HEK293T (cell line): ENCODE data around the gene TEF.
"Not testable (repeated sequence)": the region's sequence is repeated elsewhere in the genome, so short reads cannot be mapped to it uniquely, and the experiment has no call there.

Experiments
- CTCF ChIA-PET: fragments of 350-600 bp; formaldehyde crosslinking; extraction: SDS; loops from one replicate; lab custom pipeline; 2021; ENCODE audit warnings: antibody characterized with exemption, inconsistent platforms; lab: Yijun Ruan, JAX
- POLR2A ChIA-PET: fragments of 350-600 bp; formaldehyde crosslinking; extraction: SDS; loops from one replicate; lab custom pipeline; 2020; ENCODE audit warnings: antibody characterized with exemption, inconsistent platforms; lab: Yijun Ruan, JAX
- DNase-seq: peaks from one replicate; pipeline ENCODE4 v3.0.0; 2012; ENCODE audit warnings: mixed read lengths; ENCODE audit errors: extremely low spot score
- ARNT ChIP-seq: fragments of 450-650 bp; IDR thresholded peaks from 2 replicates; pipeline ENCODE4 v1.6.1; 2017; ENCODE audit warnings: mild to moderate bottlenecking
- BHLHE40 ChIP-seq: fragments of 450-650 bp; IDR thresholded peaks from 2 replicates; pipeline ENCODE4 v1.6.1; 2016; ENCODE audit warnings: mild to moderate bottlenecking, moderate library complexity, borderline replicate concordance
- CTBP1 ChIP-seq: fragments of 450-650 bp; IDR thresholded peaks from 2 replicates; pipeline ENCODE4 v1.6.1; 2016; ENCODE audit warnings: borderline replicate concordance
- ELF4 ChIP-seq: fragments of 450-650 bp; IDR thresholded peaks from 2 replicates; pipeline ENCODE4 v1.6.1; 2017; ENCODE audit warnings: antibody characterized with exemption
- FOXA1 ChIP-seq: fragments of 450-650 bp; IDR thresholded peaks from 2 replicates; pipeline ENCODE4 v1.6.1; 2016; ENCODE audit warnings: mild to moderate bottlenecking
- FOXK2 ChIP-seq: fragments of 450-650 bp; IDR thresholded peaks from 2 replicates; pipeline ENCODE4 v1.6.1; 2016; ENCODE audit warnings: mild to moderate bottlenecking
- FOXM1 ChIP-seq: fragments of 450-650 bp; IDR thresholded peaks from 2 replicates; pipeline ENCODE4 v1.6.1; 2017; ENCODE audit warnings: mild to moderate bottlenecking, borderline replicate concordance
- HDGF ChIP-seq: fragments of 450-650 bp; IDR thresholded peaks from 2 replicates; pipeline ENCODE4 v1.6.1; 2017; ENCODE audit warnings: antibody characterized with exemption, borderline replicate concordance
- L3MBTL2 ChIP-seq: fragments of 450-650 bp; conservative IDR thresholded peaks from 2 replicates; pipeline ENCODE4 v1.6.1; 2016; ENCODE audit warnings: mild to moderate bottlenecking
- LEF1 ChIP-seq: fragments of 450-650 bp; IDR thresholded peaks from 2 replicates; pipeline ENCODE4 v1.6.1; 2017; ENCODE audit warnings: mild to moderate bottlenecking, borderline replicate concordance
- NFRKB ChIP-seq: fragments of 450-650 bp; IDR thresholded peaks from 2 replicates; pipeline ENCODE4 v1.6.1; 2016; ENCODE audit warnings: mild to moderate bottlenecking, moderate library complexity
- SP1 ChIP-seq: fragments of 450-650 bp; IDR thresholded peaks from 2 replicates; pipeline ENCODE4 v1.6.1; 2017
- SUZ12 ChIP-seq: fragments of 450-650 bp; IDR thresholded peaks from 2 replicates; pipeline ENCODE4 v1.6.1; 2016; ENCODE audit warnings: mild to moderate bottlenecking
- TARDBP ChIP-seq: fragments of 450-650 bp; IDR thresholded peaks from 2 replicates; pipeline ENCODE4 v1.6.1; 2016
- ZNF384 ChIP-seq: fragments of 450-650 bp; IDR thresholded peaks from 2 replicates; pipeline ENCODE4 v1.6.1; 2016
- TF ChIP-seq, protein P1 (sequence below): fragments of 450-650 bp; IDR thresholded peaks from 2 replicates; pipeline ENCODE4 v1.6.1; 2016

The TEF gene

DNA sequence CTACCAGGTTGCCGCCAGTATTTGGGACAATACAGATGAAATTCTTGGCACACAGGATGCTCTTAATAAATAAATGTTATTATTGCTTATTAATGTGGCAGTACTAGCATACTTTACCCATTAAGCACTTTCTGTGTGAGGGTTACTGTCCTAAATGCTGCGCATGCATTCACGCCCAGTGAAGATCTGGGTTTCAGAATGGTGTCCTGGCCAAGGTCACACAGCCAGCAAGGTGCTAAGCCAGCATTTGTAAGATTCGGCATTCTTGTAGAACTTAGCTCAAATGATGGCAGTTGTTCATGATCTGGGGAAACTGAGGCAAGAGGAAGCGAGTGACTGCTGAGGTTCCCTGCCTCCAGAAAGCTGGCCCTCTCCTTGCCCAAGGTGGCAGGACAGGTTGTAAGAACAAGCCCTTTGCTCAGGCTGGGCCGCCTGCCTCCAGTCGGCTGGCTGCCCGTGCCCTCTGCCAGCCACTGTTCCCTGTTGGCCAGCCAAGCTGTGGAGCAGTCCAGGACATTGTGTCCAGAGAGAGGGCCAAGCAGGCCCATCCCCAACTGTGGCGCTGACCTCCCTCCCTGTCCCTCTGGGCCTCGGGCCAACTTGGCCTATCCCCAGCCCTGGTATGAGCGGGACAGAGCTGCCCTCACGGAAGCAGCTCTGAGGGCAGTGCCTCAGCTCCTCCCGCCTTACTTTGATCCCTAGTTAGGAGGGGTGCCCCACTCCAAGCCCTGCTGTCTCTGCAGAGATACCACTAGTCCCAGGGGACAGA lies 36.1 kb downstream of the TEF start:
- CTCF ChIA-PET: interaction anchor here (0.5 kb wide), 1 partner anchor 167 kb away, joined by 3 read pairs; no protein-coding TSS in a partner anchor
- no peak for DNase-seq
- POLR2A ChIA-PET: interaction anchor here (1.6 to 2.3 kb wide), 3 partner anchors 27 to 30 kb away, joined by 6 to 14 read pairs (median 10); partner anchors contain the start of gene TOB2
- no peak for TF ChIP-seq ARNT
- no peak for TF ChIP-seq ELF4
- no peak for TF ChIP-seq BHLHE40
- no peak for TF ChIP-seq TARDBP
- TF ChIP-seq L3MBTL2: no peak

DNA sequence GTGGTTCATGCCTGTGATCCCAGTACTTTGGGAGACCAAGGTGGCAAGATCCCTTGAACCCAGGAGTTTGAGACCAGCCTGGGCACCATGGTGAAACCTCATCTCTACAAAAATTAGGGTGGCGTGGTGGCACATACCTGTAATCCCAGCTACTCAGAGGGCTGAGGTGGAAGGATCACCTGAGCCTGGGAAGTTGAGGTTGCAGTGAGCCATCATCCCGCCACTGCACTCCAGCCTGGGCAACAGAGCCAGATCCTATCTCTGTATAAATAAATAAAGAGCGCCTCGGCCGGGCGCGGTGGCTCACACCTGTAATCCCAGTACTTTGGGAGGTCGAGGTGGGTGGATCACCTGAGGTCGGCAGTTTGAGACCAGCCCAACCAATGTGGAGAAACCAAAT lies 37.0 kb downstream of the TEF start:
- ChIA-PET POLR2A (interaction anchor here (1.6 to 2.3 kb wide), 3 partner anchors 26 to 29 kb away, joined by 6 to 14 read pairs (median 10); partner anchors contain the start of gene TOB2), CTCF (no interaction called here)
- TF ChIP-seq FOXM1 (no peak), ELF4 (no peak), L3MBTL2 (no peak), BHLHE40 (no peak), ARNT (no peak), TARDBP (no peak), SP1 (no peak), FOXK2 (no peak), HDGF (no peak), SUZ12 (no peak), CTBP1 (no peak)
- TF ChIP-seq, protein P1, sequence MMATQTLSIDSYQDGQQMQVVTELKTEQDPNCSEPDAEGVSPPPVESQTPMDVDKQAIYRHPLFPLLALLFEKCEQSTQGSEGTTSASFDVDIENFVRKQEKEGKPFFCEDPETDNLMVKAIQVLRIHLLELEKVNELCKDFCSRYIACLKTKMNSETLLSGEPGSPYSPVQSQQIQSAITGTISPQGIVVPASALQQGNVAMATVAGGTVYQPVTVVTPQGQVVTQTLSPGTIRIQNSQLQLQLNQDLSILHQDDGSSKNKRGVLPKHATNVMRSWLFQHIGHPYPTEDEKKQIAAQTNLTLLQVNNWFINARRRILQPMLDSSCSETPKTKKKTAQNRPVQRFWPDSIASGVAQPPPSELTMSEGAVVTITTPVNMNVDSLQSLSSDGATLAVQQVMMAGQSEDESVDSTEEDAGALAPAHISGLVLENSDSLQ: no peak
- DNase-seq: no peak

DNA sequence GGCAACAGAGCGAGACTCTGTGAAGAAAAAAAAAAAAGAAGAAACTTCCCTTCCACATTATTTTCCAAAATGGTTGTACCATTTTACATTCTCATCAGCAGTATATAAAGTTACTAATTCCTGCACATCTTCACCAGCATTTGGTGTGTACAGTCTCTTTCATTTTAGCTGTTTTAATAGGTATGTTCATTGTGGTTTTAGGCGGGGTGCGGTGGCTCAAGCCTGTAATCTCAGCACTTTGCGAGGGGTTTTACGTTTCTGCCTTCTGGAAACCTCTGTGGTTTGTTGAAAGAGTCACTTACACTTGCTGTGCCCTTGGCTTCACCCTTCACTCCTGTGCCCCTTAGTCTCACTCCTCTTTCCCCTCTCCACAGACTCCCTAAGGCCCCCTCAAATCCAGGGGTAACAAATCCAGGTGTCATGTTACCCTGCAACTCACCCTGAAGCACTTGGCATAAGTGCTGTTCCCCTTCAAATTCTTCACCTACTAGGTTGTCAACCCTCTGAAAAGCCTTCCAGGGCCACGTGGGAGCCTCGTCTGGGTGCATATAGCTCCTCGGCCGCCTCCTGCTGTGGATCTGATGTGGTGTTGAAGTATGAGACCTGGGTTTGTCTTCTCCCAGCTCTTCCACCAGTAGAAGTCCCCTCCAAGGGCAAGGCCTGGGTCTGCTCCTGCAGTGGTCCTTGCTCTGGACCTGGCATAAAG lies 44.1 kb downstream of the TEF start:
- ChIA-PET POLR2A (interaction anchor here (1.1 to 1.7 kb wide), 2 partner anchors 19 to 21 kb away, joined by 8 to 10 read pairs; partner anchors contain the start of gene TOB2), CTCF (no interaction called here)
- 0 out of 2 replicates have a peak, but pooled peaks have one; percentile 14 for TF ChIP-seq L3MBTL2
- no peak for TF ChIP-seq CTBP1
- no peak for TF ChIP-seq TARDBP
- no peak for DNase-seq

DNA sequence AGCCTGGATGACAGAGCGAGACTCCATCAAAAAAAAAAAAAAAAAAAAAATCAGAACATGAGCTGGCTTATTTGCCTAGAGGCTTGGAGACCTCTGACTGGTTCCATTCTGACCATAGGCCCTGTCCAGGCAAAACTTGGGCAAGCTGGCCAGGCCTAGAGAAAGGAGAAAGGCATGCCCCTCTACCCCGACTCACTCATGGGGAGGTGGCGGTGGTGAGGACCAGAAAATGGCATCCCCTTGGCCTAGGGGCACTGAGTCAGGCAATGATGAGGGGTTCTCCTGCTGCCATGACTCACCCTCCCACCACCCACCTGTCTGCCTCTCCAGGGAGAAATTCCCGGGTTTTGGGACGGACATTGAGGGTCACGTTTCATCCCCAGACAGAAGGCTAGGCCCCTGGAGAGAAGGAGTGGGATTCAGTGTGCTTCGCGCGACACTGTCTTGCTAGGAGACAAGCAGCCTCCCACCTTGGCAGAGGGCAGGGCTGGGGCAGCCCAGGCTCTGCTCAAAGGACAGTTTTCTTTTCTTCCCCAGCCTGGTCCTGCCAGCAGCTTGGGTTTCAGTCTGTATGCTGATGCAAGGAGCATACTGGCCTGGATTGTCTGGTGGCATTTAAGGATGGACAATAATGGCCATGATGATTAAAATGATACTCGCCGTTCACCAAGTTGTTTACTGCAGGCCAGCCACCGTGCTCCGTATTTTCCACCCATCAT lies 47.6 kb downstream of the TEF start:
- no peak for DNase-seq
- ChIA-PET POLR2A (interaction anchor here (1.2 to 1.5 kb wide), 3 partner anchors 13 to 17 kb away, joined by 4 to 7 read pairs (median 5); partner anchors contain the start of gene TOB2), CTCF (interaction anchor here (0.5 to 0.7 kb wide), 2 partner anchors 25 to 114 kb away, joined by 4 to 5 read pairs; no protein-coding TSS in a partner anchor)
- TF ChIP-seq SP1 (no peak), NFRKB (no peak), FOXA1 (no peak), ZNF384 (0 out of 2 replicates have a peak, but pooled peaks have one; percentile 25), LEF1 (no peak), ARNT (no peak)

DNA sequence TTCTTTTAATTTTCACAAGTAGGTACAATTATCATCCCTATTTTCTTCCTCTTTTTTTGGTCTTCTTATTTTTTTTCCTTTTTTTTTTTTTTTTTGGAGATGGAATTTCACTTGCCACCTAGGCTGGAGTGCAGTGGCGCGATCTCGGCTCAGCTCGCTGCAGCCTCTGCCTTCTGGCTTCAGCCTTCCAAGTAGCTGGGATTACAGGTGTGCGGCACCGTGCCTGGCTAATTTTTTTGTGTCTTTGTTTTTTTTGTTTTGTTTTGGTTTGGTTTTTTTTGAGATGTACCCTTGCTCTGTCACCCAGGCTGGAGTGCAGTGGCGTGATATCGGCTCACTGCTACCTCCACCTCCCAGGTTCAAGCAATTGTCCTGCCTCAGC lies 48.2 kb downstream of the TEF start:
- no peak for DNase-seq
- CTCF ChIA-PET: no interaction called here
- TF ChIP-seq SUZ12 (no peak), BHLHE40 (no peak), FOXM1 (no peak), TARDBP (no peak), SP1 (no peak), HDGF (no peak)
- POLR2A ChIA-PET: interaction anchor here (1.5 kb wide), 1 partner anchor 12 kb away, joined by 4 read pairs; no protein-coding TSS in a partner anchor

DNA sequence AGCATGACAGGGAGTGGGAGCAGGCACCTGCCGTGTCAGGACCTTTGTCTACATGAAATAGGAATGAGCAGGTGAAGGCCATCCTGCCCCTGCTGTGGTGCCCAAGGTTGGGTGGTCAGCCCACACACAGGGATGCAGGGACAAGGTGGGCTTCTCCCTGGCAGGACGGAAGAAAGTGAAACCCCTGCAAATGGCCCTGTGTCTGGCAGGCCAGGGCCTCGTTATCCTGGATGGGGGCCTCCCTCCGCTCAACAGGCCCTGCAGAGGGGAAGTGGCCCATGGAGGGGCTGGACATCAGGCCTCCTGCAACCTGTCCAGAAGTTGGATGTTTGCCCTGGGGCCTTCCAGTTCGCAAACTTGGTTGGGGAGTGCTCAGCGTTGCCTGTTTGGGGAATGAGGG lies 49.9 kb downstream of the TEF start:
- no peak for DNase-seq
- no peak for TF ChIP-seq NFRKB
- CTCF ChIA-PET: interaction anchor here (0.7 kb wide), 1 partner anchor 112 kb away, joined by 4 read pairs; no protein-coding TSS in a partner anchor
- POLR2A ChIA-PET: no interaction called here

DNA sequence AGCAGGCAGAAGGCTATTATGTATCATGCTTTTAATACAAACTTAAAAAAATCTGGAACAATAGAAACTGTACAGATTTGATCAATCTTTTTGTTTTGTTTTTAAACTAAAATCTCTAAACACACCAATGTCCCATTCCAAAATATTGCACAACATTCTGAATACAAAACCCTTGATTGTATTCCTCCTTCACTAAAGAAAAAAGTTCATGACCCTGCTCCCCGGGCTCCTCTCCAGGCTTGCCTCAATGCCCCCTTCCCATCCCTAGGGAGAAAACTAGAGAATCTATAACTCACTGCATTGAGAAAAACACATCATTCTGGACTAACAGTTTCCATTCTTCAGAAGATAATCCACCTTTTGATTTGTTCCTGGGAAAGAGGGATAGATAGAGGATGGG lies 51.7 kb downstream of the TEF start:
- DNase-seq, CTCF ChIA-PET, POLR2A ChIA-PET: not testable (repeated sequence)

DNA sequence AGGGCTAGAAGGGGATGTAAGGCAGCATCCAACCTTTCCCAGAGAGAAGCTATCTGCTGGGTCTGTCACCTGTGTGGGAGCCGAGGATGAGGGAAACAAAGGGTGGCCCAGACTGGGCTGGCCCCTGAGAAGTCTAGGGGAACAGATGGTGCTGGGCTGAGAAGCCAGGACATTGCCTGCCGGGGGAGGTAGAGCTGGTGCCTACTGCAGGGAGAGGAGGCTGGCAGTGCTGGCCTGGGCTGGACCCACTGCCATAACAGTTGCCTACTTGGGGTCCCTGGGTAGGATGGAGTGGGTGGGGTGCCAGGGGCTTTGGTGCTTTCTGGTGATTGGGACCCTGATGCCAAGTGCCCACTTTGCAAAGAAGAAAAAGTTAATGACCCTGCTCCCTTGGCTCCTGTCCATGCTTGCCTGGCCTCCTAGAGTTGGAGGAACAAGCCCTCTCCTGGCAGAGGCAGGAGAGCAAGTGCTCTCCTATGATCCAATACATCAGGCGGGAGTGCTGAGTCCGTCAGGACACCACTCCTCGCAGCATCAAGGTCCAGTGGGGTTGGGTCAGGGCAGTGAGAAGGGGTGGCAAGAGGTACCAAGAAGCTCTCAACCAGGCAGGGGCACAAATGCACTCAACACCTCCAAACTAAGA lies 52.7 kb downstream of the TEF start:
- POLR2A ChIA-PET: interaction anchor here (1.0 to 4.1 kb wide), 2 partner anchors 11 to 14 kb away, joined by 3 to 37 read pairs; partner anchors contain the start of gene TOB2
- DNase-seq, CTCF ChIA-PET: not testable (repeated sequence)
